ENCODE measurements around the gene RTP1.
"Not testable (repeated sequence)": the region's sequence is repeated elsewhere in the genome, so short reads cannot be mapped to it uniquely, and the experiment has no call there.

RTP1 gene

GRCh38 chr3:187197335-187197649, at the start of gene RTP1:
RTP1 (plus strand) TSS chr3:187197486; CDS start chr3:187197516, 30 bp downstream.
- no peak for DNase-seq (ENCODE audit: extremely low read depth in 1 of 2, low read depth in 1 of 2)

GRCh38 chr3:187150186-187150585, 47.1 kb upstream of the RTP1 start:
- no peak for DNase-seq (ENCODE audit: extremely low read depth in 1 of 2, low read depth in 1 of 2)

- DNase-seq (ENCODE audit: extremely low read depth in 1 of 2, low read depth in 1 of 2) = peak in 1 of 2 donors; percentile 48
These were observed 46.7 kb upstream of the RTP1 start for GRCh38 chr3:187150599-187150998.

GRCh38 chr3:187161556-187161955, 35.7 kb upstream of the RTP1 start:
- no peak for DNase-seq (ENCODE audit: extremely low read depth in 1 of 2, low read depth in 1 of 2)

- no peak for DNase-seq (ENCODE audit: extremely low read depth in 1 of 2, low read depth in 1 of 2)
These were observed 34.9 kb upstream of the RTP1 start for GRCh38 chr3:187162265-187162953.

- no peak for DNase-seq (ENCODE audit: extremely low read depth in 1 of 2, low read depth in 1 of 2)
These were observed 32.1 kb upstream of the RTP1 start for GRCh38 chr3:187165144-187165543.

- no peak for DNase-seq (ENCODE audit: extremely low read depth in 1 of 2, low read depth in 1 of 2)
These were observed 30.5 kb upstream of the RTP1 start for GRCh38 chr3:187166750-187167149.

GRCh38 chr3:187167777-187168176, 29.5 kb upstream of the RTP1 start:
- DNase-seq (ENCODE audit: extremely low read depth in 1 of 2, low read depth in 1 of 2) = no peak

- no peak for DNase-seq (ENCODE audit: extremely low read depth in 1 of 2, low read depth in 1 of 2)
These were observed 27.9 kb upstream of the RTP1 start for GRCh38 chr3:187169231-187169960.

GRCh38 chr3:187170911-187171310, 26.4 kb upstream of the RTP1 start:
- DNase-seq (ENCODE audit: extremely low read depth in 1 of 2, low read depth in 1 of 2) = not testable (repeated sequence)

GRCh38 chr3:187172929-187173328, 24.4 kb upstream of the RTP1 start:
- DNase-seq (ENCODE audit: extremely low read depth in 1 of 2, low read depth in 1 of 2) = no peak

GRCh38 chr3:187181454-187182170, 15.7 kb upstream of the RTP1 start:
- DNase-seq (ENCODE audit: extremely low read depth in 1 of 2, low read depth in 1 of 2) = no peak

- DNase-seq (ENCODE audit: extremely low read depth in 1 of 2, low read depth in 1 of 2) = no peak
These were observed 13.9 kb upstream of the RTP1 start for GRCh38 chr3:187183210-187183862.

- DNase-seq (ENCODE audit: extremely low read depth in 1 of 2, low read depth in 1 of 2) = no peak
These were observed 13.4 kb upstream of the RTP1 start for GRCh38 chr3:187183903-187184302.

GRCh38 chr3:187185759-187186158, 11.5 kb upstream of the RTP1 start:
- DNase-seq (ENCODE audit: extremely low read depth in 1 of 2, low read depth in 1 of 2) = no peak

- DNase-seq (ENCODE audit: extremely low read depth in 1 of 2, low read depth in 1 of 2) = no peak
These were observed 10.9 kb upstream of the RTP1 start for GRCh38 chr3:187186375-187186774.

GRCh38 chr3:187186801-187187421, 10.4 kb upstream of the RTP1 start:
- DNase-seq (ENCODE audit: extremely low read depth in 1 of 2, low read depth in 1 of 2) = no peak

- DNase-seq (ENCODE audit: extremely low read depth in 1 of 2, low read depth in 1 of 2) = no peak
These were observed 8.4 kb upstream of the RTP1 start for GRCh38 chr3:187188931-187189330.

- no peak for DNase-seq (ENCODE audit: extremely low read depth in 1 of 2, low read depth in 1 of 2)
These were observed 6.0 kb upstream of the RTP1 start for GRCh38 chr3:187191271-187191670.

GRCh38 chr3:187193181-187193580, 4.1 kb upstream of the RTP1 start:
- no peak for DNase-seq (ENCODE audit: extremely low read depth in 1 of 2, low read depth in 1 of 2)
